SK-N-SH (cell line): ENCODE data around the gene SHISA5. TPM values are rescaled to one million over a fixed set of nuclear protein-coding genes. Genes with fewer than 3 reads are reported as not detected.

Source experiments
- CTCF ChIA-PET: fragments of 300-600, 350-600 bp; formaldehyde crosslinking; extraction: SDS; loops from one replicate; lab custom pipeline; 2021; lab: Yijun Ruan, JAX
- POLR2A ChIA-PET: fragments of 350-600 bp; sonication (Branson Sonifier 250); formaldehyde crosslinking; extraction: SDS; loops from one replicate; lab custom pipeline; 2020; ENCODE audit warnings: antibody characterized with exemption, inconsistent platforms; lab: Yijun Ruan, JAX
- DNase-seq: peaks from one replicate; pipeline ENCODE4 v3.0.0; 2012
- H2AFZ ChIP-seq: fragments of 200-600 bp; sonication (generic); 2 replicates; pipeline ENCODE4 v1.8.1; 2016; ENCODE audit warnings: antibody characterized with exemption, mild to moderate bottlenecking, low read depth
- H3F3A ChIP-seq: fragments of 200-600 bp; sonication (generic); replicated peaks from 2 replicates; pipeline ENCODE3; 2016; ENCODE audit warnings: antibody characterized with exemption, mild to moderate bottlenecking; ENCODE audit not compliant: insufficient read depth
- H3K27ac ChIP-seq, 2 experiments: fragments of 200-500 bp in 1 of 2; fragments of 200-600 bp in 1 of 2; sonication (Bioruptor generic) in 1 of 2; sonication (generic), shearing (Covaris generic) in 1 of 2; 2 replicates each; pipeline versions ENCODE4 v1.5.1 to v1.6.1; 2014 to 2016; ENCODE audit warnings: low read depth in 2 of 2, inconsistent platforms in 1 of 2, low read length in 1 of 2, mild to moderate bottlenecking in 1 of 2, mixed read lengths in 1 of 2
- H3K27me3 ChIP-seq: fragments of 200-600 bp; sonication (generic), shearing (Covaris generic); 2 replicates; pipeline ENCODE4 v1.6.1; 2016; ENCODE audit warnings: mixed run types; ENCODE audit not compliant: insufficient read depth
- H3K36me3 ChIP-seq, 2 experiments: fragments of 200-500 bp in 1 of 2; fragments of 200-600 bp in 1 of 2; sonication (Bioruptor generic) in 1 of 2; sonication (generic) in 1 of 2; replicated peaks in 1 of 2; 2 replicates each; pipeline versions ENCODE3 to v1.5.1; 2014 to 2016; ENCODE audit warnings: low read length in 1 of 2, mild to moderate bottlenecking in 1 of 2; ENCODE audit not compliant: insufficient read depth in 2 of 2, control insufficient read depth in 1 of 2
- H3K4me1 ChIP-seq, 2 experiments: fragments of 200-500 bp in 1 of 2; fragments of 200-600 bp in 1 of 2; sonication (Bioruptor generic) in 1 of 2; sonication (generic), shearing (Covaris generic) in 1 of 2; 2 replicates each; pipeline versions ENCODE4 v1.5.1 to v1.6.1; 2014 to 2016; ENCODE audit warnings: low read depth in 1 of 2, low read length in 1 of 2, mixed run types in 1 of 2; ENCODE audit not compliant: insufficient read depth in 2 of 2, control insufficient read depth in 1 of 2
- H3K4me2 ChIP-seq: fragments of 200-600 bp; sonication (generic), shearing (Covaris generic); 2 replicates; pipeline ENCODE4 v1.6.1; 2017; ENCODE audit warnings: mixed run types
- H3K4me3 ChIP-seq, 2 experiments: fragments of 200-500 bp in 1 of 2; fragments of 200-600 bp in 1 of 2; sonication (Bioruptor generic) in 1 of 2; sonication (generic), shearing (Covaris generic) in 1 of 2; 2 replicates each; pipeline versions ENCODE4 v1.5.1 to v1.8.1; 2014 to 2016; ENCODE audit warnings: low read depth in 2 of 2, inconsistent platforms in 1 of 2, low read length in 1 of 2, mild to moderate bottlenecking in 1 of 2, mixed read lengths in 1 of 2, moderate library complexity in 1 of 2
- H3K79me2 ChIP-seq: fragments of 200-600 bp; sonication (generic); 2 replicates; pipeline ENCODE4 v1.8.1; 2017; ENCODE audit warnings: mild to moderate bottlenecking; ENCODE audit not compliant: insufficient read depth
- H3K9ac ChIP-seq: fragments of 200-600 bp; sonication (generic); 2 replicates; pipeline ENCODE4 v1.6.1; 2017; ENCODE audit warnings: mixed run types
- H3K9me2 ChIP-seq: fragments of 200-600 bp; sonication (generic); 2 replicates; pipeline ENCODE4 v1.6.1; 2017; ENCODE audit warnings: mixed run types
- H3K9me3 ChIP-seq: fragments of 200-600 bp; sonication (generic); 2 replicates; pipeline ENCODE4 v1.6.1; 2017; ENCODE audit warnings: mixed run types, mild to moderate bottlenecking, moderate library complexity
- H4K20me1 ChIP-seq: fragments of 200-600 bp; sonication (generic); 2 replicates; pipeline ENCODE4 v1.6.1; 2017; ENCODE audit warnings: mild to moderate bottlenecking, mixed run types; ENCODE audit not compliant: insufficient read depth
- ELF1 ChIP-seq: IDR thresholded peaks from 2 replicates; pipeline ENCODE4 v1.4.0; 2012
- EZH2phosphoT487 ChIP-seq: fragments of 200-600 bp; sonication (generic); IDR thresholded peaks from 2 replicates; pipeline ENCODE4 v1.6.1; 2017; ENCODE audit warnings: low read depth, mixed run types, mild to moderate bottlenecking, antibody characterized with exemption, moderate library complexity, borderline replicate concordance
- FOXM1 ChIP-seq: IDR thresholded peaks from 2 replicates; pipeline ENCODE4 v1.4.0; 2012; ENCODE audit warnings: low read depth, mild to moderate bottlenecking
- GABPA ChIP-seq: IDR thresholded peaks from 2 replicates; pipeline ENCODE4 v1.4.0; 2012; ENCODE audit warnings: low read depth, mild to moderate bottlenecking
- IRF3 ChIP-seq: fragments of 150-350 bp; IDR thresholded peaks from 2 replicates; pipeline ENCODE4 v1.6.1; 2016; ENCODE audit warnings: mild to moderate bottlenecking, low read depth, low read length
- MXI1 ChIP-seq: IDR thresholded peaks from 2 replicates; pipeline ENCODE4 v1.6.1; 2012; ENCODE audit warnings: mild to moderate bottlenecking, low read depth, low read length, improper control_type of control experiment
- PBX3 ChIP-seq: IDR thresholded peaks from 2 replicates; pipeline ENCODE4; 2012
- RAD21 ChIP-seq: IDR thresholded peaks from 2 replicates; pipeline ENCODE4 v1.6.1; 2012; ENCODE audit warnings: mild to moderate bottlenecking, low read length
- RFX5 ChIP-seq: IDR thresholded peaks from 2 replicates; pipeline ENCODE4 v1.6.1; 2012; ENCODE audit warnings: mild to moderate bottlenecking, improper control_type of control experiment, low read length
- ZBTB33 ChIP-seq: IDR thresholded peaks from 2 replicates; pipeline ENCODE4 v1.4.0; 2012; ENCODE audit warnings: low read depth, borderline replicate concordance
- WGBS: methylation state at CpG from one replicate; pipeline ENCODE4 v1.1.6; 2017; ENCODE audit warnings: low lambda C conversion rate; 5-methylcytosine and 5-hydroxymethylcytosine counted together
- polyA plus RNA-seq, 3 experiments: library from polyadenylated mRNA; depleted of rRNA; stranded (reverse); fragments of >200 nt; gene quantifications; 2 replicates each; pipeline ENCODE4 v1.2.3, GENCODE V29; 2012

Gene SHISA5
- polyA plus RNA-seq, 1 of the 3 experiments (the other 2 are of a cell fraction) = 194 TPM

GRCh38 chr3:48468329-48468731 lies 35.6 kb downstream of the SHISA5 start:
- Histone ChIP-seq H2AFZ (no peak overlapping the region), H3K9me3 (no peaks in the 10 kb centered on the region), H3K27me3 (no peaks in the 10 kb centered on the region), H3K4me2 (peak overlapping the region; percentile 78; the same call in 1 of the 2 replicates), H3K27ac (peak overlapping the region; percentile 99 to 100; a peak in 3 of 4 replicates), H3K36me3 (peaks cover 0 to 32% of the 10 kb centered on the region in 2 experiments), H3K4me1 (peaks cover 16 to 64% of the 10 kb centered on the region in 2 experiments; a peak in 2 of 4 replicates), H3F3A (peaks cover 14% of the 10 kb centered on the region), H3K79me2 (peaks cover 68% of the 10 kb centered on the region), H3K9ac (no peak overlapping the region; the same call in 1 of the 2 replicates), H3K9me2 (no peaks in the 10 kb centered on the region), H4K20me1 (no peaks in the 10 kb centered on the region), H3K4me3 (no peak overlapping the region)
- WGBS = 67% methylated on average over 8 of the region's 8 CpGs
- DNase-seq = peak; percentile 60
- TF ChIP-seq PBX3 = no peak
- no peak for TF ChIP-seq EZH2phosphoT487
- TF ChIP-seq FOXM1 = no peak
- ChIA-PET CTCF (interaction anchor here (1.3 to 8.2 kb wide), 3 partner anchors 39 to 85 kb away, joined by 3 to 136 read pairs (median 3); partner anchors contain the start of gene PFKFB4), POLR2A (interaction anchor here (0.9 to 2.1 kb wide), 2 partner anchors 28 to 35 kb away, joined by 3 to 6 read pairs; partner anchors contain the start of gene SHISA5)

- Histone ChIP-seq H3K27me3 (no peaks in the 10 kb centered on the region), H3K9ac (peak overlapping the region; percentile 95; the same call in 1 of the 2 replicates), H3K9me2 (no peaks in the 10 kb centered on the region), H3K27ac (peak overlapping the region; percentile 99 to 100), H3K4me3 (no peak overlapping the region), H3K79me2 (peaks cover 65% of the 10 kb centered on the region), H4K20me1 (no peaks in the 10 kb centered on the region), H3F3A (peaks cover 15% of the 10 kb centered on the region), H3K4me1 (peaks cover 16 to 67% of the 10 kb centered on the region in 2 experiments; a peak in 2 of 4 replicates), H3K4me2 (peak overlapping the region; percentile 78; the same call in 1 of the 2 replicates), H3K9me3 (no peaks in the 10 kb centered on the region), H3K36me3 (peaks cover 0 to 35% of the 10 kb centered on the region in 2 experiments), H2AFZ (no peak overlapping the region)
- ChIA-PET CTCF (interaction anchor here (1.2 to 8.2 kb wide), 5 partner anchors 31 to 86 kb away, joined by 3 to 136 read pairs (median 3); partner anchors contain the start of gene PFKFB4), POLR2A (interaction anchor here (0.9 kb wide), 1 partner anchor 27 kb away, joined by 3 read pairs; no protein-coding TSS in a partner anchor)
- TF ChIP-seq RAD21 (0 out of 2 replicates have a peak, but pooled peaks have one; percentile 7), EZH2phosphoT487 (no peak), ELF1 (no peak)
- no peak for DNase-seq
- WGBS = 85% methylated on average over 6 of the region's 7 CpGs
Measured at GRCh38 chr3:48467473-48468267, 36.3 kb downstream of the SHISA5 start.

GRCh38 chr3:48467110-48467454 lies 36.9 kb downstream of the SHISA5 start:
- Histone ChIP-seq H3K4me1 (peaks cover 16 to 67% of the 10 kb centered on the region in 2 experiments; a peak in 2 of 4 replicates), H3K36me3 (peaks cover 0 to 35% of the 10 kb centered on the region in 2 experiments), H3K79me2 (peaks cover 59% of the 10 kb centered on the region)
- TF ChIP-seq EZH2phosphoT487 (no peak), RFX5 (no peak), ELF1 (no peak), RAD21 (no peak), GABPA (no peak), ZBTB33 (no peak), IRF3 (no peak), MXI1 (no peak)
- TF ChIP-seq, all 33 proteins: peak for 0
- H3K9me2 ChIP-seq = no peaks in the 10 kb centered on the region
- H3K27ac ChIP-seq = peak overlapping the region; percentile 99 to 100
- peak overlapping the region; percentile 45 to 68; a peak in 3 of 4 replicates for H3K4me3 ChIP-seq
- H3F3A ChIP-seq = peaks cover 16% of the 10 kb centered on the region
- CTCF ChIA-PET = interaction anchor here (1.2 to 8.2 kb wide), 7 partner anchors 31 to 86 kb away, joined by 3 to 136 read pairs (median 3); partner anchors contain the start of gene PFKFB4
- POLR2A ChIA-PET = no interaction called here
- no CpG with 5 or more reads among the region's 9 CpGs for whole genome bisulfite sequencing
- no peaks in the 10 kb centered on the region for H3K27me3 ChIP-seq
- H3K9me3 ChIP-seq = no peaks in the 10 kb centered on the region
- DNase-seq = peak; percentile 25
- H2AFZ ChIP-seq = no peak overlapping the region
- H4K20me1 ChIP-seq = no peaks in the 10 kb centered on the region
- peak overlapping the region; percentile 78 for H3K4me2 ChIP-seq
- peak overlapping the region; percentile 95 for H3K9ac ChIP-seq
